Brain pericyte (primary cell): Measurements from ENCODE around the gene PARP11.
A peak's percentile ranks its signal among the peaks of the same experiment; 100 is the strongest.

ENCODE experiments used
- DNase-seq: peaks from one replicate; pipeline ENCODE4 v3.0.0-alpha.2; 2012; ENCODE audit warnings: low read depth, low spot score

PARP11 gene

GRCh38 chr12:3872800-3873636 is at the start of gene PARP11:
Gene PARP11 (minus strand): TSS chr12:3873399. CDS start chr12:3873229, 170 bp downstream.
- peak; percentile 92 for DNase-seq

- DNase-seq = no peak
Measured at GRCh38 chr12:3922033-3922432, 48.8 kb upstream of the PARP11 start.

DNA sequence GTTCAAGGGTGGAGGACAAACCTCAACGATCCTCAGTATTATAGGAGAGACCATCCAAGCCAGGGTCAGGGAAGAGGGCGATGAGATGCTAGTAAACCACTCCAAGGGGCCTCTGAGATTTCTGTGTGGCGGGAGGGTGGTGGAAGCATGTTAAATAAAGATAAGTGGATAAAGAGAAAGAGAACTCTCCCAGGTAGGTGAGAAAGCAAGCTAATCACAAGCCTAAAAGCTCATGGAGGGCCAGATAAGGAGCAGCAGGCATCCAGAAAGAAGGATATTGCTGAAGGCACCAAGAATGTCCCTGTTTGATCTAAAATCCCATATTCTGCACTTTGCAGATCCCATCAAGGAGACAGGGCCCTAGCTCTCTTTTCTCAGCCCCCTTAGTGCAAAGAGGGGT is 48.3 kb upstream of the PARP11 start:
- no peak for DNase-seq

GRCh38 chr12:3921151-3921471 is 47.9 kb upstream of the PARP11 start:
- DNase-seq = no peak

DNA sequence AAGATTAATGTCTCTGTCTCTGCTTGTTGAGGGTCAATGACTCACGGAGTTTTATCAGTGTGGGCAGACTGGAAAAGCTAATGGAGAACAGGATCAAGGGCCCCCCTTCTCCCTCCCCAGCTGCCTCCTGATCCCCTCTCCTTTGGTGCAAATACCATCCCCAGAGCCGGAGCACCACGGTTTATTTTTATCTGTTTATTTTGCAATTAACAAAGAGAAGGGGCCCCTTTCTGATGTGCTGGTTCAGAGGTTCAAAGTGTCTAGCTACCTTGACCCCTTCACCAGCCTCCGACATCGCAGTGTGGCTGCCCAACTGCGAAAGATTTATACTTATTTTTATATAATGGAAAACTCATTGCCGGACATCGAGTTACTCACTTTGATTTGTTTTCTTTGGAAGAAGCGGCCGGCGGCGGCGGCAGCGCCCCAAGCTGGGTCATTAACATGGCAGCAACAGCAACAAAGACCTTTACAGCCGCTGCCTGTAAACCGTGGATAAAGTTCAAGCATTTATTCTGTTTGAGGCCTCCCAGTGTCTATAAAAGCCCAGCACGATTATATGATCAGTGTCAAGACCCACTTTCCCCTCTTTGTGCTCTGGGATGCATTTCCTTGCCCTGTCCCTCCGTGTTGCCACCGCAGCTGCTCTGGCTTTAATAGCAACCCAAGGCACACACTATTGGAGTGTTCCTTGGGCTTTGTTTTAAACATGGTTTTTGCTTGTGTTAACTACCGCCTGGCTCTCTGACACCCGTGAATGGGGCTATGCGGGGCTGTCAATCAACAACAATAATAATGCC is 47.4 kb upstream of the PARP11 start:
- no peak for DNase-seq

DNA sequence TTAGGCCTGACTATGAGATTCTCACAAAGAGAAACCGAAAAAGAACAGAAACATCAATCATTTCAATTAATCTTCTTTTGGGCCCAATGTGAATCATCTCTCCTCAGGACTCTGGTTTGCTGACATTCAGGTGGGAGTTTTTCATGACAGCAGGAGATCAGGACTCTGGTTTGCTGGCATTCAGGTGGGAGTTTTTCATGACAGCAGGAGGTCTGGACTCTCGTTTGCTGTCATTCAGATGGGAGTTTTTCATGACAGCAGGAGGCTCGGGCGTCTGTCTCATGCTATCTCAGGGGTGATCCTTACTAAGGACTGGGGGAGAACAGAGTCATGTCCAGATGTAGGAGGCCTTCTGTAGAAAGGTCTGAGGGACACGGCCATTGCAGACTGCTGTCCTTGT is 40.1 kb upstream of the PARP11 start:
- DNase-seq = no peak

DNA sequence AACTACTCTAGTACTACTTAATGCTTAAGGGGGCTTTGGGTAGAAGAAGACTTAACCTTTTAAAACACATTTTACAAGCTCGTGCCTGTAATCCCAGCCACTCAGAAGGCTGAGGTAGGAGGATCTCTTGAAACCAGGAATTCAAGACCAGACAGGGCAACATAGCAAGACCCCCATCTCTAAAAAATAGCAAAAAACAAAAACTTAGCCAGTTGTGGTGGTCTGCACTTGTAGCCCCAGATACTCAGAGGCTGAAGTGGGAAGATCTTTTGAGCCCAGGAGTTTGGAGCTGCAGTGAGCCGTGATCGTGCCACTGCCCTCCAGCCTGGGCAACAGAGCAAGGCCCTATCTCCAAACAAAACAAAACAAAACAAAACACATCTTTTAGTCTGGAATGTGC is 39.7 kb upstream of the PARP11 start:
- no peak for DNase-seq

DNA sequence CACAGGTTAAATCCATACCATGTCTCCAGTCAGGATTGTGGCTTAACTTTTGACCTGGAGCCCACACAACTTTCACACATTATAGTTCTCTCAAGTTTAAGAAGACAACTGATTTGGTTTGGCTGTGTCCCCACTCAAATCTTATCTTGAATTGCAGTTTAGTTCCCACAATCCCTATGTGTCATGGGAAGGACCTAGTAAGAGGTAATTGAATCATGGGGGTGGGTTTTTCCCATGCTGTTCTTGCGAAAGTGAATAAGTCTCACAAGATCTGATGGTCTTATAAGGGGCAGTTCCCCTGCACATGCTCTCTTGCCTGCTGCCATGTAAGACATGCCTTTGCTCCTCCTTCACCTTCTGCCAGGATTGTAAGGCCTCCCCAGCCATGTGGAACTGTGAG is 38.2 kb upstream of the PARP11 start:
- no peak for DNase-seq

GRCh38 chr12:3905664-3906063 is 32.5 kb upstream of the PARP11 start:
- no peak for DNase-seq

DNA sequence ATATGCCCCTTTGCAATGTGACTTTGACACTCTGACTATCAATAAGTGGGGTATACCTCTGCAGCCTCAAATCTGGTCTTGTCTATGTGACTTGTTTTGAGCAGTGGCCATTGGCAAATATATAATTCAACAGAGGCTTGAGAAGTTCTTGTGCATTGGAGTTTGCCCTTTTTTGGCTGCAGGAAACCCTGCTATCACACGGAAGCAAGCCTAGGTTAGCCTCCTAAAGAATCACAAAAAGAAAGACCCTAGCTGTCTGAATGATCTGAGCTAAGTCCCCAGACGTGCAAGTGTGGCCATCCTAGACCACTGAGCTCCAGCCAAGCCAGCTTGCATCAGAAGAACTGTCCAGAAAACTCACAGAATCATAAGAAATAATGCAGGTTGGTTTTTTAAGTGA is 31.8 kb upstream of the PARP11 start:
- DNase-seq = no peak

GRCh38 chr12:3902921-3903320 is 29.7 kb upstream of the PARP11 start:
- DNase-seq = no peak

DNA sequence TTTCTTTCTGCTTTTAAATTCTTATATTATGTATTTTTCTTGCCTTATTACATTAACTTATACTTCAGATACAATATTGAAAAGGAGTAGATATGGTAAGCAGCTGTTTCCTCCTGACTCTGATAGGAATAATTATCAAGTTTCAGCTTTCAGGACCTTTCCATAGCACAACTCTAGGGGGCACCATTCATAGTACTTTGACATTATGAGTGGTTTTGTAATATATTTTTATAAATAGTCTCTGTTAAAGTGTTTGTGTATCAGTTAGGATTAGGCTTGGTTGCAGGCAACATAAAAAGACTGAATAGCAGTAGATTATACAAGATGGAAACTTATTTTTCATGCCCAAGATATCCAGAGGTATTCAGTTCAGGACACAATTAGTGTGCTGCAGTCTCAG is 27.9 kb upstream of the PARP11 start:
- DNase-seq = no peak

DNA sequence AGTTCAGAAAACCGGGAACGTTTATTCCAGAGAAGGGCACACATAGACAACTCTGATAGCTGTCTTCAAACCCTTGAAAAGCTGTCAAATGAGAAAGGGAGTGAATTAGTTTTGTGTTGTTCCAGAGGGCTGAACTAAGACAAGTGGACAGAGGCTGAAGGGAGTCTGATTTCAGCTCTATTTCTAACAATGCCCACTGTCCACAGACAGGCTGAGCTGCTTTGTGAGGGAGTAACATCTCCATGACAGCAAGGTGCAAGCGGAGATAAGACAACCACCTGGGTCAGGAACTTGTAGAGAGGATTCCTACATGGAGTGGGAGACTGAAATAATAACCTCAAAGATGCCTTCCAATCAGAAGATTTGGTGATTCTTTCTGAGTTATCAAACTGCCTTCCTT is 25.6 kb upstream of the PARP11 start:
- no peak for DNase-seq

DNA sequence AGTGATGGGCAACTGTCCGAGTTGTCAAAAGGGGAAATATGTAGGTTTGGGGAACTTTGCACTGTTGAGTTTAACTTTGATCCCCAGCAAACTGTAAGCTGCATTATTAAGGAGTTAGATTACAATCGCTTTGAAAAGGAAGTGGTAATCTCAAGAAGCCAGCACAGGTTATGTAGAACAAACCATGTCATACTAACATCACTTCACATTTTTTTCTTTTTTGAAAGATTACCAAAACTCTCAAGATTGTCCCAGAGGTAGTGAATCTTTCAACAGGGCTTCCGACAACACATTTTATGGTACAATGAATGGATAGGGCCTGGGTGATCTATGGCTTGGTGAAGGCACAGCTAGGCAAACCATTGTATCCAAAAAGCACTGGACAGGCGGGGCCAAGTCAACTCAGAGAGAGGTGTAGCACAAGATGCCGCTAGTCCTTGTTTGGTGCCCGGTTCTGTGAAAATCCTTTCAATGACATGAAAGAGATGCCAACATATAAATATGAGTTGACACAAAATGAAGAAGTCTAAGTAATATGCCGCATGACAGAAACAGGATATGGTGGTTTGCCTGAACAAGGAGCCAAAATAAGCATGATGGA is 24.3 kb upstream of the PARP11 start:
- DNase-seq = no peak

DNA sequence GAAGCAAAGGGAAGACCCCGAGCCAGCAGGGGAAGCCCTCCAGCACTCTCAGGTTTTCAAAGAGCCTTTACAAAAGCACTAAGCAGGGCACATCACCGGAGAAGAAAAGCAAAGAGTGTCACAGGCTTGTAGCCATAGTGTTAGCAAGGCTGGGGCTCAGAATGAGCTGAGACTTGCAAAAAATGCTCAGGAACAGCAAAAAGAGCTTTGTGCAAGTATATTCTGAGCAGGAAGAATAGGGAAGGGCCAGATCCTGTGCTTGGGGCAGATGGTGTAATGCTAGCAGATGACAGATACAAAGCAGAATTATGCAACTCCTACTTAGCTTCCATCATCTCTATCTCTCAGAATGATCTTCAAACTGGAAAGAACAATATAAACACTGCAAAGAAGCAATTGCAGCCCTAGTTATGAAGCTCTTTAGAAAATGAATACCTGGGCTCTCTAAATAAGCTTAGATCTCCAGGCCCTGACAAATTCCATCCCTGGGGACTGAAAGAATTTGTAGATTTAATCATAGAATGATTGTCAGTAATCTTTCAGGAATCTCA is 23.7 kb upstream of the PARP11 start:
- no peak for DNase-seq

GRCh38 chr12:3896356-3896755 is 23.2 kb upstream of the PARP11 start:
- no peak for DNase-seq

DNA sequence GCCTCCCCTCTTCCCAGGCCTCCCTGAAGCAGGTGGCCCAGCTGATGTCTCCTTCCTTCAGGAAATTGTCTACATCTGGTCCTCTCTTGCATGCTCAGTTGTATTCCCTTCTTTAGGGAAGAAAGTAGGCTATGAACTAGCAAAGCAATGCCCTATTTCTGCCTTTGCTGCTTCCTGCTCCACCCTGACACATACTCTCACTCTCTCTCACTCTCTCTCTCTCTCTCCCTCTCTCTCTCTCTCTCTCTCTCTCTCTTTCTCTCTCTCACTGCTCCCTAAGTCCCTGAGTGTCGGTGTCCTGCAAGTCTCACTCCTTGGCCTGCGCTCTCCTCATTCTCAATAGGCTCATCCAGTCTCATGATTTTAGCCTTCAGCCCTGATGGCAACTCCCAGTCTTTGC is 19.4 kb upstream of the PARP11 start:
- no peak for DNase-seq

DNA sequence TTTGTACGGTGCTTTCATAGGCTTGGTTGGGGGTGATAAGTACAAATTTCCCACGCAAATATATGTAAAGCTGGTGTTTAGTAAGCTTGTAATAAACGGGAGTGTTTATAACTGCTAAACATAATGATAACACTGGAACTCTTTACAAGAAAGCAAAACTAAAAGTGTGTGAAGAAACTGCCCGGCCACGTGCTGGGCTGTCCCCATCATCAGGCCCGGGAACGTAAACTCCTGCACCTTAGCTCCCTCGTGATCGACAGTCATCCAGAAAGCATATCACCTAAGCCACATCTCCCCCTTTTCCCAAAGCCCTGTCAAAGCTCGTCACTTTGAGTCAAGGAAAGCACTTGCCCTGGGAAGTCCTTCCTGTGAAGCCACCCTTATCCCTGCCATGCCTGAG is 18.0 kb upstream of the PARP11 start:
- DNase-seq = no peak

DNA sequence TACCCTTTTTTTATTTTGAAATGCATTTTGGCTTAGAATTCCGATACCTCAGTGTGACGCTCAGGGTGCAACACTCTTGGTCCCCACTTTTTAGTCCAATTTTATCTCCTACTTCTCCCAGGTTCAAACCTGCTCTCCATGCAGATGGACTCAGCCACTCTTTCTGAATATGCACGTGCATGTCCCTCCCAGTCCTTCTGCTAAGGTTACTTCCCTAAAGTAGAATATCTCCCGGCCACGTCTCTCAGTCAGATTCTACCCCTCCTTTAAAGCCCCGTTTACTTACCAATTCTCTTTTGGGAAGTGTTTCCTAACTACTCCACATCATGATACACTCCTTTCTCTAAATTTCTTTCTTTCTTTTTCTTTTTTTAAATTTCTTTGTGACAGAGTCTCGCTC is 15.5 kb upstream of the PARP11 start:
- no peak for DNase-seq

GRCh38 chr12:3885277-3886094 is 12.3 kb upstream of the PARP11 start:
- DNase-seq = no peak

DNA sequence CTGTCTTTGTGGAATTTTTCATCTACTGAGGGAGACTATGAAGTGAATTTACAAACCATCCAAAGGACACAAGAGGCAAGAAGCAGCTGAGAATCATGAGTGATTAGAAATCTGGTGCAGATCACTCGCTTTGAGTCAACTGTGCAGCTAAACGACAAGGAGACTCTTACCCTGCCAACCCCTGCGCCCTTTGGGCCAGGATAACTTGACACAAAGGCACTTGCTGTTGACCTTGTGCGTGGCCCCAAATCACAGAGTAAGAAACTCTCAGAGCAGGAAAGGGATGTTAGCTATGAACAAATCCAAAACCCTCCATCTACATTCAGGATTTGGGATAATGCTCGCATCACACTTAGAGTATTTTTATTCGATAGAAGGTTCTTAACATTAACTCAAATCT is 11.5 kb upstream of the PARP11 start:
- DNase-seq = no peak
